Mucosa of descending colon (tissue), 3 donors: Measurements from ENCODE around the gene SYT9. TPM values are rescaled to one million over a fixed set of nuclear protein-coding genes. Genes with fewer than 3 reads are reported as not detected.

Experiments
- ATAC-seq: fragments of 200-7000 bp; cut with Tn5 transposase; one replicate; pipeline ENCODE4 v1.9.1; 2020; ENCODE audit warnings: mild to moderate bottlenecking, moderate library complexity
- DNase-seq, 3 donors: peaks; one replicate each; pipeline ENCODE4 v3.0.0-alpha.2; 2020
- H3K36me3 ChIP-seq: fragments of 200-600 bp; one replicate; pipeline ENCODE4 v1.8.0; 2021; ENCODE audit warnings: low read depth, mild to moderate bottlenecking
- H3K4me1 ChIP-seq: fragments of 200-600 bp; one replicate; pipeline ENCODE4 v1.8.0; 2021; ENCODE audit warnings: low read depth, mild to moderate bottlenecking
- H3K4me3 ChIP-seq: fragments of 200-600 bp; one replicate; pipeline ENCODE4 v1.8.0; 2021; ENCODE audit warnings: mild to moderate bottlenecking
- H3K9me3 ChIP-seq: fragments of 200-600 bp; one replicate; pipeline ENCODE4 v1.8.0; 2021; ENCODE audit warnings: mild to moderate bottlenecking
- CTCF ChIP-seq: fragments of 200-600 bp; IDR thresholded peaks from one replicate; pipeline ENCODE4 v1.8.0; 2022; ENCODE audit warnings: antibody characterized with exemption, mild to moderate bottlenecking
- intact Hi-C, 2 donors: fragments of 100-400 bp; cut with DNase I in 1 of 2; cut with micrococcal nuclease in 1 of 2; formaldehyde crosslinking; loops; one replicate each; pipeline versions ENCODE4 v1.11.0 to v1.11.1; 2022; cut with DNase I, micrococcal nuclease
- total RNA-seq, 3 donors: library from RNA; stranded (reverse); fragmentation: NEBNext Ultra II Directional in 2 of 3; extraction: Animal tissue kit (Norgen Biotek cat#: 25700) in 2 of 3; gene quantifications; one replicate each; pipeline versions ENCODE4 v1.2.1 to v1.2.4, GENCODE V29; 2021 to 2023
- donor health status: DM: no; HTN: no; CAD: no; lungs with moderate emphysema.
- donor health status: DM: no; HTN: no; CAD: no.
- donor health status: DM: no; HTN: yes; CAD: no.

The SYT9 gene
- total RNA-seq, 3 donors from 2014 or later = 0.12 to 0.57 (median 0.14) TPM

GRCh38 chr11:7348432-7349304 is 97.0 kb downstream of the SYT9 start:
- H3K4me3 ChIP-seq = no peak overlapping the region
- no peaks in the 10 kb centered on the region for H3K4me1 ChIP-seq
- DNase-seq = no peak
- no peaks in the 10 kb centered on the region for H3K36me3 ChIP-seq
- H3K9me3 ChIP-seq = no peaks in the 10 kb centered on the region
- intact Hi-C loops = no loop called here
- no peak for ATAC-seq
- TF ChIP-seq CTCF = no peak

- intact Hi-C loops = no loop called here
- no peaks in the 10 kb centered on the region for H3K36me3 ChIP-seq
- TF ChIP-seq CTCF = no peak
- no peak for DNase-seq
- H3K9me3 ChIP-seq = no peaks in the 10 kb centered on the region
- no peaks in the 10 kb centered on the region for H3K4me1 ChIP-seq
- no peak for ATAC-seq
- no peak overlapping the region for H3K4me3 ChIP-seq
Observed at GRCh38 chr11:7351228-7351627, 99.5 kb downstream of the SYT9 start.

- Histone ChIP-seq H3K9me3 (no peaks in the 10 kb centered on the region), H3K36me3 (no peaks in the 10 kb centered on the region), H3K4me1 (no peaks in the 10 kb centered on the region), H3K4me3 (no peak overlapping the region)
- ATAC-seq = peak; percentile 52
- intact Hi-C loops = no loop called here
- peak in 1 of 3 donors; percentile 60 for DNase-seq
- no peak for TF ChIP-seq CTCF
Observed at GRCh38 chr11:7353100-7353499, 101.4 kb downstream of the SYT9 start.

DNA sequence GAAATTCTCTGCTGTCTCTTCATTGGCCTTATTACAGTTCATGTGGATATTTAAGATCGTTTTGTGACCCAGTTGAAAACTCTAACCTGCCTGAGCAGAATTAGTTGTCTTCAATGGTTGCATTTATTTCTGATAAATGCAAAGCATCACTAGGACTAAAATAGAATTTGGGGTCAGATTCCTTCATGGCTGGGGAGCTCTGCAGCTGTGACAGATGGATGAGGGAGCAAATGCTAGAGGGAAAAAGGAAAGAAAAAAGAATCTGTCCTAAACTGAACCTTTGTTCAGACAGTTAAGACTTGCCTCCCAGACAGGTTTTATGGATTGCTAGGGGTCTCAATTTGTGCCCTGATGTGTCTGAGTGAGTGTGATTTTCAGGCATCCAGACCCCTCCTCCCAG is 113.0 kb downstream of the SYT9 start:
- Histone ChIP-seq H3K9me3 (no peaks in the 10 kb centered on the region), H3K36me3 (no peaks in the 10 kb centered on the region), H3K4me3 (no peak overlapping the region), H3K4me1 (no peaks in the 10 kb centered on the region)
- no peak for TF ChIP-seq CTCF
- intact Hi-C loops = no loop called here
- ATAC-seq (no peak), DNase-seq (no peak)

DNA sequence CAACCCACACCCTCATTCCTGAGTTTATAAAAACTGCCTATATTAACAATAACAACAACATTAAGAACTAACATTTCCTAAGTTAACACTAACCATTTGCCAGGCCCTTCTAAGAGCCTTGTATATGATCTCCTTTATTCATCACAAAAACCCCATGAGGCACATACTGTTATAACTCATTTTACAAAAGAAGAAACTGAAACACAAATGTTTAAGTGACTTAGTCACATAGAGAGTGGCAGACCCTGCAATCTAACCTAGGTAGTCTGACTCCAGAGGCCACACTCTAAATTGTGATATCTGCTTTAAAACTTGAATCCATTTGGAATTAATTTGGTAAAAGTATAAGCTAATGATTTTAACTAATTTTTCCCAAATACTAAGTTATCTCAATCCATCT is 116.1 kb downstream of the SYT9 start:
- H3K4me3 ChIP-seq = no peak overlapping the region
- TF ChIP-seq CTCF = no peak
- ATAC-seq (no peak), DNase-seq (no peak)
- H3K4me1 ChIP-seq = no peaks in the 10 kb centered on the region
- no peaks in the 10 kb centered on the region for H3K9me3 ChIP-seq
- no peaks in the 10 kb centered on the region for H3K36me3 ChIP-seq
- intact Hi-C loops = no loop called here
